Measurements from ENCODE around the gene CDC20. TPM values are rescaled to one million over a fixed set of nuclear protein-coding genes. Genes with fewer than 3 reads are reported as not detected.

Gene CDC20
- total and polyA plus RNA-seq, 2 of the 8 experiments (the other 6 are each of a cell fraction or from before 2014, with no cell fraction given) = 214 to 221 TPM

- H3K27me3 ChIP-seq (replicated peaks in 1 of 4; ENCODE audit: control insufficient read depth in 3 of 4, extremely low read depth in 1 of 4, insufficient read depth in 3 of 4, low read length in 3 of 4) = no peaks in the 10 kb centered on the region
- H3K9me3 ChIP-seq (ENCODE audit: insufficient read depth in 2 of 2, low read depth in 1 of 2, low read length in 1 of 2) = no peaks in the 10 kb centered on the region
- H2BK20ac ChIP-seq (ENCODE audit: low read length) = no peak within 1 kb of the TSS
- peak within 1 kb of the TSS; percentile 77; the same call in 1 of the 2 replicates for H2BK15ac ChIP-seq (ENCODE audit: low read length)
- peak within 1 kb of the TSS; percentile 93 for H2BK5ac ChIP-seq (ENCODE audit: low read depth, low read length)
- H2AK5ac ChIP-seq (ENCODE audit: low read depth, low read length) = no peak within 1 kb of the TSS
- no peak within 1 kb of the TSS for H3K23ac ChIP-seq (ENCODE audit: insufficient read length)
- peak within 1 kb of the TSS; percentile 78 to 92 for H3K4me2 ChIP-seq (ENCODE audit: insufficient read depth in 1 of 2, low read depth in 2 of 2, low read length in 2 of 2)
- H2BK12ac ChIP-seq (ENCODE audit: low read depth, low read length) = no peak within 1 kb of the TSS
- H2AFZ ChIP-seq (ENCODE audit: low read length) = peak within 1 kb of the TSS; percentile 45
- no peak within 1 kb of the TSS for H3K14ac ChIP-seq (ENCODE audit: insufficient read length)
- H3K4me3 ChIP-seq (ENCODE audit: extremely low read depth in 1 of 4, insufficient read depth in 2 of 4, low read depth in 3 of 4, low read length in 4 of 4) = peak within 1 kb of the TSS; percentile 78 to 92 (median 85)
- H2BK120ac ChIP-seq (replicated peaks; ENCODE audit: low read depth, low read length) = no peak within 1 kb of the TSS
- CTCF ChIA-PET (ENCODE audit: partially characterized antibody) = interaction anchor here (0.6 to 3.0 kb wide), 12 partner anchors 14 to 161 kb away, joined by 3 to 12 read pairs (median 3); partner anchors contain the start of genes C1orf210 and ELOVL1
- H3K79me1 ChIP-seq (ENCODE audit: low read depth, low read length) = peaks cover 2% of the 10 kb centered on the region; the same call in 1 of the 2 replicates
- H3K79me2 ChIP-seq (ENCODE audit: control insufficient read depth in 1 of 2, insufficient read depth in 2 of 2, low read length in 2 of 2) = peaks cover 7 to 20% of the 10 kb centered on the region in 2 experiments; a peak in 3 of 4 replicates
- WGBS, 2 experiments (ENCODE audit: extremely low coverage in 1 of 2, insufficient coverage in 1 of 2, insufficient read length in 1 of 2, insufficient replicate concordance in 2 of 2, low coverage in 1 of 2, low lambda C conversion rate in 2 of 2, missing lambda C conversion rate in 1 of 2) = 3% methylated on average over 52 of the region's 65 CpGs; no CpG with 5 or more reads in 1 of the 2 experiments
- H4K20me1 ChIP-seq (replicated peaks in 1 of 2; ENCODE audit: control insufficient read depth in 1 of 2, insufficient read depth in 2 of 2, low read length in 2 of 2) = peaks cover 1 to 4% of the 10 kb centered on the region in 2 experiments
- no peak within 1 kb of the TSS for H3K4ac ChIP-seq (replicated peaks; ENCODE audit: insufficient read length, low read depth, low read length)
- FAIRE-seq = no peak
- H3K23me2 ChIP-seq (ENCODE audit: low read depth, low read length) = peaks cover 3% of the 10 kb centered on the region
- POLR2A ChIA-PET (ENCODE audit: partially characterized antibody) = interaction anchor here (0.7 to 5.2 kb wide), 22 partner anchors 8 to 569 kb away, joined by 3 to 38 read pairs (median 4); partner anchors contain the start of genes CDC20, ELOVL1 and KDM4A
- DNase-seq (ENCODE audit: low read depth in 1 of 2, low spot score in 2 of 2) = peak; percentile 93 to 96
- H4K5ac ChIP-seq (ENCODE audit: insufficient read length, low read depth, low read length) = peak within 1 kb of the TSS; percentile 96
- peak within 1 kb of the TSS; percentile 54 for H3K56ac ChIP-seq (replicated peaks; ENCODE audit: insufficient read length, low read depth, low read length)
- H4K91ac ChIP-seq (replicated peaks; ENCODE audit: insufficient read length, low read length) = peak within 1 kb of the TSS; percentile 94
- peak within 1 kb of the TSS; percentile 5; the same call in 1 of the 2 replicates for H3K27ac ChIP-seq (ENCODE audit: low read depth, low read length)
- peak within 1 kb of the TSS; percentile 94; the same call in 1 of the 2 replicates for H4K8ac ChIP-seq (ENCODE audit: extremely low read depth, insufficient read depth, low read length)
- H3K18ac ChIP-seq (ENCODE audit: extremely low read depth, low read length) = peak within 1 kb of the TSS; percentile 88
- H3K9ac ChIP-seq (replicated peaks in 1 of 4; ENCODE audit: extremely low read depth in 1 of 4, low read depth in 3 of 4, low read length in 3 of 4) = peak within 1 kb of the TSS; percentile 65 to 82 (median 67)
- H3K4me1 ChIP-seq (replicated peaks in 1 of 4; ENCODE audit: control insufficient read depth in 3 of 4, insufficient read depth in 4 of 4, low read length in 3 of 4) = peaks cover 0 to 8% (median 4%) of the 10 kb centered on the region in 4 experiments; a peak in 4 of 7 replicates
- H3K36me3 ChIP-seq (ENCODE audit: control insufficient read depth in 2 of 4, insufficient read depth in 4 of 4, low read length in 3 of 4) = peaks cover 7 to 34% (median 22%) of the 10 kb centered on the region in 4 experiments
- TF ChIP-seq PHF8 (conservative IDR thresholded peaks at IDR 0.05; ENCODE audit: low read depth, low read length) (peak; percentile 89), CHD2 (IDR thresholded peaks at IDR 0.05; ENCODE audit: low read length) (peak; percentile 54; the same call in 1 of the 2 replicates), NANOG (IDR thresholded peaks at IDR 0.05; ENCODE audit: insufficient read depth, low read depth, low read length, poor library complexity, severe bottlenecking) (no peak), POLR2A (IDR thresholded peaks at IDR 0.05; ENCODE audit: control extremely low read depth in 1 of 2, low read depth in 2 of 2, low read length in 2 of 2) (peak in 1 of 2 experiments; percentile 49; a peak in 1 of 3 replicates), RBBP5 (IDR thresholded peaks at IDR 0.05; ENCODE audit: borderline replicate concordance, low read depth, low read length) (no peak; the same call in 1 of the 2 replicates), SAP30 (IDR thresholded peaks at IDR 0.05; ENCODE audit: insufficient read depth, insufficient replicate concordance, low read length) (peak; percentile 98), GABPA (IDR thresholded peaks at IDR 0.05; ENCODE audit: borderline replicate concordance, insufficient read depth, low read length) (peak; percentile 97), YY1 (IDR thresholded peaks at IDR 0.05; ENCODE audit: low read depth, low read length) (no peak)
- TF ChIP-seq, protein P1, sequence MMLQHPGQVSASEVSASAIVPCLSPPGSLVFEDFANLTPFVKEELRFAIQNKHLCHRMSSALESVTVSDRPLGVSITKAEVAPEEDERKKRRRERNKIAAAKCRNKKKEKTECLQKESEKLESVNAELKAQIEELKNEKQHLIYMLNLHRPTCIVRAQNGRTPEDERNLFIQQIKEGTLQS (IDR thresholded peaks at IDR 0.05; ENCODE audit: insufficient read depth, low read depth, low read length) = no peak
These were observed 30.8 kb downstream of the CDC20 start, which contains the start of the genes MED8 and SZT2 for GRCh38 chr1:43389326-43390313. Gene MED8, minus strand, starts transcription at chr1:43389800. Its CDS starts 36 bp downstream, at chr1:43389764. Gene SZT2, plus strand, starts transcription at chr1:43389899. Its CDS starts 70 bp downstream, at chr1:43389969.

All from H1 (cell line).